K562 (cell line): ENCODE data around the gene USP7. TPM values are rescaled to one million over a fixed set of nuclear protein-coding genes. Genes with fewer than 3 reads are reported as not detected.
A peak's percentile ranks its signal among the peaks of the same experiment; 100 is the strongest.

ENCODE experiments used
- ATAC-seq: fragments of 200-7000 bp; cut with Tn5 transposase; 3 replicates; pipeline ENCODE4 v1.9.1; 2020; ENCODE audit warnings: moderate library complexity
- BruUV-seq: library from RNA; stranded (reverse); fragments of 400-500 nt; replicated peaks from 2 replicates; lab custom pipeline; 2021; lab: Mats Ljungman, UMichigan
- CTCF ChIA-PET: fragments of 300-600 bp; formaldehyde crosslinking; extraction: SDS; loops from one replicate; lab custom pipeline; 2021; ENCODE audit warnings: low intra/inter-chr PET ratio; lab: Yijun Ruan, JAX
- POLR2A ChIA-PET: fragments of 300-600, 350-650 bp; sonication (Branson Sonifier 250); formaldehyde crosslinking; extraction: SDS; loops from one replicate; lab custom pipeline; 2021; ENCODE audit warnings: antibody characterized with exemption, inconsistent platforms; lab: Yijun Ruan, JAX
- DNase-seq, 4 experiments: peaks; one replicate each; pipeline versions ENCODE4 v3.0.0 to v3.0.0-alpha.2; 2011 to 2018; ENCODE audit warnings: low spot score in 3 of 4, mixed read lengths in 3 of 4; ENCODE audit errors: extremely low read depth in 1 of 4
- FAIRE-seq: peaks from 2 replicates; lab custom pipeline; 2011; peaks lifted over from hg19 to GRCh38; lab: Jason Lieb, UNC
- H2AFZ ChIP-seq: 2 replicates; pipeline ENCODE4 v1.6.0; 2011; ENCODE audit warnings: low read depth, low read length, control low read depth, inconsistent platforms
- H3K27ac ChIP-seq: fragments of 200-600 bp; 3 replicates; pipeline ENCODE4 v1.8.0; 2011; ENCODE audit warnings: low read depth, mild to moderate bottlenecking, control low read depth, inconsistent platforms, low read length, moderate library complexity, mixed read lengths; ENCODE audit errors: extremely low read depth
- H3K27me3 ChIP-seq, 2 experiments: fragments of 300-600 bp in 1 of 2; 2 replicates in 1 of 2; 3 replicates in 1 of 2; pipeline versions ENCODE4 v1.6.0 to v1.8.0; 2011; ENCODE audit warnings: inconsistent platforms in 2 of 2, low read length in 2 of 2, mild to moderate bottlenecking in 1 of 2, mixed read lengths in 1 of 2, moderate library complexity in 1 of 2; ENCODE audit not compliant: control insufficient read depth in 2 of 2, insufficient read depth in 2 of 2
- H3K36me3 ChIP-seq: fragments of 300-600 bp; 3 replicates; pipeline ENCODE4 v1.8.0; 2011; ENCODE audit warnings: mild to moderate bottlenecking, low read length, inconsistent platforms; ENCODE audit not compliant: control insufficient read depth, insufficient read depth
- H3K4me1 ChIP-seq, 2 experiments: fragments of 200-600 bp in 1 of 2; replicated peaks in 1 of 2; 2 replicates in 1 of 2; 3 replicates in 1 of 2; pipeline versions ENCODE4 v1.5.1 to v1.8.0; 2011; ENCODE audit warnings: inconsistent platforms in 2 of 2, low read length in 2 of 2, mild to moderate bottlenecking in 1 of 2, mixed read lengths in 1 of 2, moderate library complexity in 1 of 2; ENCODE audit not compliant: control insufficient read depth in 2 of 2, insufficient read depth in 2 of 2
- H3K4me2 ChIP-seq: 2 replicates; pipeline ENCODE4 v1.6.1; 2011; ENCODE audit warnings: low read length, control low read depth, inconsistent platforms, mixed read lengths; ENCODE audit not compliant: insufficient read depth
- H3K4me3 ChIP-seq: fragments of 200-600 bp; sonication (generic), shearing (Covaris generic); 2 replicates; pipeline ENCODE4 v1.5.1; 2016; ENCODE audit warnings: control low read depth, inconsistent platforms
- H3K79me2 ChIP-seq: fragments of 200-600 bp; 3 replicates; pipeline ENCODE4 v1.8.0; 2011; ENCODE audit warnings: low read length, inconsistent platforms; ENCODE audit not compliant: control insufficient read depth, insufficient read depth
- H3K9ac ChIP-seq, 2 experiments: 2 replicates each; pipeline versions ENCODE4 v1.6.0 to v1.6.1; 2011; ENCODE audit warnings: low read depth in 2 of 2, low read length in 2 of 2, control low read depth in 1 of 2, inconsistent platforms in 1 of 2, mild to moderate bottlenecking in 1 of 2, mixed read lengths in 1 of 2; ENCODE audit not compliant: insufficient read depth in 1 of 2
- H3K9me1 ChIP-seq: one replicate; pipeline ENCODE4 v1.6.0; 2011; ENCODE audit warnings: inconsistent platforms, mild to moderate bottlenecking, low read length, moderate library complexity; ENCODE audit not compliant: control insufficient read depth, insufficient read depth
- H3K9me3 ChIP-seq: replicated peaks from 2 replicates; pipeline ENCODE4 v1.5.1; 2011; ENCODE audit warnings: low read depth, low read length, inconsistent platforms; ENCODE audit not compliant: control insufficient read depth, insufficient read depth
- H4K20me1 ChIP-seq: replicated peaks from 2 replicates; pipeline ENCODE4 v1.6.1; 2011; ENCODE audit warnings: low read length, inconsistent platforms, mixed read lengths; ENCODE audit not compliant: control insufficient read depth, insufficient read depth
- BRD4 ChIP-seq: fragments of 200-600 bp; sonication (generic); IDR thresholded peaks from 2 replicates; pipeline ENCODE4 v1.6.1; 2017; ENCODE audit warnings: inconsistent platforms
- CHD2 ChIP-seq: IDR thresholded peaks from 2 replicates; pipeline ENCODE4 v1.6.1; 2011; ENCODE audit warnings: low read depth, low read length
- EP300 ChIP-seq: IDR thresholded peaks from 2 replicates; pipeline ENCODE4 v1.6.1; 2012; ENCODE audit warnings: low read length, improper control_type of control experiment
- ESRRB ChIP-seq: fragments of 250-450 bp; sonication (Bioruptor Pico); IDR thresholded peaks from 2 replicates; pipeline ENCODE4 v1.5.0; 2020; ENCODE audit warnings: mild to moderate bottlenecking, moderate library complexity, borderline replicate concordance
- KAT7 ChIP-seq: sonication (generic); formaldehyde crosslinking; IDR thresholded peaks from 2 replicates; pipeline ENCODE4 v1.8.0; 2022; ENCODE audit warnings: missing genetic modification reagents, mild to moderate bottlenecking, borderline replicate concordance
- NRF1 ChIP-seq, 2 experiments: fragments of 450-650 bp; IDR thresholded peaks in 1 of 2; conservative IDR thresholded peaks in 1 of 2; 2 replicates each; pipeline ENCODE4 v1.6.1; 2014; ENCODE audit warnings: mild to moderate bottlenecking in 2 of 2
- POLR2G ChIP-seq: fragments of 200-400 bp; formaldehyde crosslinking; IDR thresholded peaks from 2 replicates; pipeline ENCODE4 v1.6.1; 2017; ENCODE audit warnings: low read depth, mild to moderate bottlenecking, antibody characterized with exemption, low read length, moderate library complexity
- ZNF124 ChIP-seq: sonication (generic); formaldehyde crosslinking; IDR thresholded peaks from 2 replicates; pipeline ENCODE4 v1.8.1; 2022; ENCODE audit warnings: missing genetic modification reagents
- ZNF584 ChIP-seq: fragments of 200-800 bp; sonication (Bioruptor generic); IDR thresholded peaks from 2 replicates; pipeline ENCODE4 v1.6.1; 2016; ENCODE audit warnings: low read depth, mild to moderate bottlenecking, missing genetic modification characterization, missing compliant biosample characterization
- WGBS: fragments of 100-300 bp; shearing (Covaris generic); methylation state at CpG from one replicate; pipeline ENCODE4 v1.1.6; 2016; ENCODE audit warnings: low coverage, mixed read lengths; ENCODE audit not compliant: insufficient coverage; ENCODE audit errors: missing lambda C conversion rate; 5-methylcytosine and 5-hydroxymethylcytosine counted together
- in situ Hi-C: fragments of 300-500 bp; cut with MboI; formaldehyde crosslinking; loops from 4 replicates; pipeline ENCODE4 v1.15.0; 2018; ENCODE audit warnings: inconsistent platforms, mixed read lengths
- intact Hi-C: fragments of 100-400 bp; cut with micrococcal nuclease; formaldehyde crosslinking; loops from 2 replicates; pipeline ENCODE4 v1.14.2; 2022
- polyA plus RNA-seq, 8 experiments: library from polyadenylated mRNA; depleted of rRNA in 4 of 8; stranded (reverse) in 5 of 8; unstranded in 3 of 8; fragments of >200 nt; fragmentation: Nextera tagmentation in 2 of 8; fragmentation: Illumina TruSeq in 1 of 8; extraction: Ambion mirVana in 2 of 8; extraction: Trizol in 1 of 8; gene quantifications; 2 replicates each; pipeline versions ENCODE4 v1.2.1 to v1.2.3, GENCODE V29; 2011 to 2014; ENCODE audit warnings: inconsistent platforms in 1 of 8, missing spikeins in 1 of 8
- total RNA-seq, 7 experiments: library from RNA; depleted of rRNA in 6 of 7; stranded (reverse); fragments of >200 nt in 6 of 7; fragmentation: Illumina TruSeq in 2 of 7; extraction: Trizol in 2 of 7; gene quantifications; 2 replicates each; pipeline versions ENCODE4 v1.2.1 to v1.2.3, GENCODE V29; 2011 to 2021; ENCODE audit warnings: low replicate concordance in 1 of 7
- TF ChIP-seq, protein P1 (sequence below): fragments of 450-650 bp; formaldehyde crosslinking; IDR thresholded peaks from 2 replicates; pipeline ENCODE4 v1.4.0; 2022; ENCODE audit warnings: missing genetic modification characterization
- TF ChIP-seq, protein P2 (sequence below): fragments of 450-650 bp; IDR thresholded peaks from one replicate; pipeline ENCODE4 v1.6.1; 2018; ENCODE audit warnings: mild to moderate bottlenecking, moderate library complexity; ENCODE audit not compliant: partially characterized antibody

USP7 gene
- total and polyA plus RNA-seq, 9 of the 15 experiments (the other 6 are each of a cell fraction or from before 2014, with no cell fraction given), result 17.1 to 145 (median 57.9) TPM

DNA sequence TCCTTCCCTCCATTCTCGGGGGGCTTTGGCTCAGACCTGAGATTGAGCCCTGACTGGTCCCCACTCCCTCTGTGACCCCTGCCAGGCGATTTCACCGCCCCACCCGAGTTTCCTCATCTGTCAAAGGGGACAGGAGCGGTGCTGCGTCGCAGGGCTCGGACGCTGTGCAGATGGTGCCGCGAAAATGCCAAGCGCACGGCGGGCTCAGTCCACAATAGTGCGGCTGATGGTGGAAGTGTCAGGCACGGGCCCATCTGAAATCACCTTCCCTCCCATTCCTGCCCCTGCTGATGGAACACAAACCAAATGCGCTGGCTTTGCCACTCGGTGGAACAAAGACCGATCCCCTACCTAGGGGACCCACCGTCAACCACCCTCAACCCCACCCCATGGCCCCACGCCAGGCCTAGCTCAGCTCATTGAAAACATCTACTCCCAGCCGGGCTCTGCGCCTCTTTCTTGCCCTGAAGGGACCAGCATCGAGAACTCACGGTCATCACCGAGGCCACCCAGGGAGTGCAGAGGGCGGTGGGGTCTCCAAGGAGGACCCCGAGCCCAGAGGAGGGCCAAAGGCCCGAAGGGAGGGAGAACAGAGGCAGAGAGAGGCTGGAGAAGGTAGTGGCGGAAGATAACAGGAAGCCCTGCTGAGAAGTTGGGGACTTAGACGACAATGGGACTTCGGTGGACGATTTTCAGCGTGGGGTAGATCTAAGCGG lies 96.3 kb downstream of the USP7 start:
- WGBS, result 24% methylated on average over 32 of the region's 35 CpGs
- in situ Hi-C loops, result no loop called here
- FAIRE-seq (peak; percentile 77), ATAC-seq (no peak), DNase-seq (peak in 2 of 4 experiments; percentile 41 to 55)
- Histone ChIP-seq H3K4me2 (peak overlapping the region; percentile 84), H3K4me3 (peak overlapping the region; percentile 62), H3K36me3 (peaks cover 16% of the 10 kb centered on the region; the same call in 1 of the 3 replicates), H3K79me2 (peaks cover 59% of the 10 kb centered on the region), H3K27ac (peak overlapping the region; percentile 85), H3K9me1 (peaks cover 13% of the 10 kb centered on the region), H3K9ac (peak overlapping the region; percentile 74 to 89), H4K20me1 (peaks cover 45% of the 10 kb centered on the region), H3K4me1 (peaks cover 59 to 81% of the 10 kb centered on the region in 2 experiments), H3K9me3 (no peaks in the 10 kb centered on the region), H2AFZ (peak overlapping the region; percentile 5), H3K27me3 (no peaks in the 10 kb centered on the region)
- POLR2A ChIA-PET, result interaction anchor here (0.5 to 1.5 kb wide), 5 partner anchors 14 to 66 kb away, joined by 3 to 9 read pairs (median 3); partner anchors contain the start of gene LITAFD
- CTCF ChIA-PET, result no interaction called here
- intact Hi-C loops, result no loop called here
- no TSS peak for BruUV-seq
- TF ChIP-seq, protein P1, sequence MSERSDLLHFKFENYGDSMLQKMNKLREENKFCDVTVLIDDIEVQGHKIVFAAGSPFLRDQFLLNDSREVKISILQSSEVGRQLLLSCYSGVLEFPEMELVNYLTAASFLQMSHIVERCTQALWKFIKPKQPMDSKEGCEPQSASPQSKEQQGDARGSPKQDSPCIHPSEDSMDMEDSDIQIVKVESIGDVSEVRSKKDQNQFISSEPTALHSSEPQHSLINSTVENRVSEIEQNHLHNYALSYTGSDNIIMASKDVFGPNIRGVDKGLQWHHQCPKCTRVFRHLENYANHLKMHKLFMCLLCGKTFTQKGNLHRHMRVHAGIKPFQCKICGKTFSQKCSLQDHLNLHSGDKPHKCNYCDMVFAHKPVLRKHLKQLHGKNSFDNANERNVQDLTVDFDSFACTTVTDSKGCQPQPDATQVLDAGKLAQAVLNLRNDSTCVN (CRISPR knock-in tag), result no peak
- TF ChIP-seq CHD2 (no peak), ESRRB (CRISPR knock-in tag) (no peak), ZNF584 (CRISPR knock-in tag) (no peak), BRD4 (0 out of 2 replicates have a peak, but pooled peaks have one; percentile 29), EP300 (no peak), NRF1 (conservative IDR thresholded peaks at IDR 0.05 in 1 of 2, IDR thresholded peaks at IDR 0.05 in 1 of 2) (no peak), ZNF124 (CRISPR knock-in tag) (no peak), POLR2G (peak; percentile 62), KAT7 (0 out of 2 replicates have a peak, but pooled peaks have one; percentile 60)
- TF ChIP-seq, protein P2, sequence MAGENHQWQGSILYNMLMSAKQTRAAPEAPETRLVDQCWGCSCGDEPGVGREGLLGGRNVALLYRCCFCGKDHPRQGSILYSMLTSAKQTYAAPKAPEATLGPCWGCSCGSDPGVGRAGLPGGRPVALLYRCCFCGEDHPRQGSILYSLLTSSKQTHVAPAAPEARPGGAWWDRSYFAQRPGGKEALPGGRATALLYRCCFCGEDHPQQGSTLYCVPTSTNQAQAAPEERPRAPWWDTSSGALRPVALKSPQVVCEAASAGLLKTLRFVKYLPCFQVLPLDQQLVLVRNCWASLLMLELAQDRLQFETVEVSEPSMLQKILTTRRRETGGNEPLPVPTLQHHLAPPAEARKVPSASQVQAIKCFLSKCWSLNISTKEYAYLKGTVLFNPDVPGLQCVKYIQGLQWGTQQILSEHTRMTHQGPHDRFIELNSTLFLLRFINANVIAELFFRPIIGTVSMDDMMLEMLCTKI, result no peak
